BLaER1 treated with 17β-estradiol and CSF1 and Interleukin-3, amounts not matched to agents 10 nM and 100 nM (cell line): Measurements from ENCODE around the gene RALA.
"Not testable (repeated sequence)": the region's sequence is repeated elsewhere in the genome, so short reads cannot be mapped to it uniquely, and the experiment has no call there.

Source experiments
- H3K27ac ChIP-seq, 11 experiments: shearing (Covaris generic); formaldehyde crosslinking; 2 replicates each; pipeline ENCODE4 v1.8.1; 2022
- H3K27me3 ChIP-seq, 11 experiments: shearing (Covaris generic); formaldehyde crosslinking; 2 replicates each; pipeline ENCODE4 v1.8.1; 2022
- H3K36me3 ChIP-seq, 11 experiments: shearing (Covaris generic); formaldehyde crosslinking; 2 replicates each; pipeline ENCODE4 v1.8.1; 2022
- H3K4me1 ChIP-seq, 10 experiments: shearing (Covaris generic); formaldehyde crosslinking; 2 replicates each; pipeline ENCODE4 v1.8.1; 2022
- H3K4me2 ChIP-seq, 11 experiments: shearing (Covaris generic); formaldehyde crosslinking; 2 replicates each; pipeline ENCODE4 v1.8.1; 2022
- H3K4me3 ChIP-seq, 10 experiments: shearing (Covaris generic); formaldehyde crosslinking; 2 replicates each; pipeline ENCODE4 v1.8.1; 2022
- H3K9ac ChIP-seq, 11 experiments: shearing (Covaris generic); formaldehyde crosslinking; 2 replicates each; pipeline ENCODE4 v1.8.1; 2022
- H3K9me3 ChIP-seq, 11 experiments: shearing (Covaris generic); formaldehyde crosslinking; replicated peaks in 1 of 11; 2 replicates each; pipeline ENCODE4 v1.8.1; 2022
- H4K20me1 ChIP-seq, 11 experiments: shearing (Covaris generic); formaldehyde crosslinking; 2 replicates each; pipeline ENCODE4 v1.8.1; 2022
- Cebpa-rat ChIP-seq, 11 experiments: shearing (Covaris generic); IDR thresholded peaks; 2 replicates each; pipeline ENCODE4 v1.8.1; 2022

Gene RALA

DNA sequence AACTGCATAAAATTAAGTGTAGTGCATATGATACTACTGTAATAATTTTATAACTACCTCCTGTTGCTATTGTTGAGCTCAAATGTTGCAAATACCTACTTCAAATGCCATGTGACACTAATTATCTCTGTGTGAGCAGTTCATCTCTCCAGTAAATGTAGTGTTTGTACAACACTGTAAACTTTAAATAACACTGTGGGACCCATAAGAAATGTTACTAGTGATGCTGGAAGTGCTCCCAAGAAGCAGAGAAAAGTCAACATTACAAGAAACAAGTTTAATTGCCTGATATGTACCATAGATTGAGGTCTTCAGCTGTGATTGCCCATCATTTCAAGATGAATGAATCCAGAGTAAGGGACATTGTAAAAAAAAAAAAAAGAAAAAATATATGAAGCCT is 39.9 kb downstream of the RALA start:
- TF ChIP-seq Cebpa-rat (IDR thresholded peaks at IDR 0.05) = no peak
- peaks cover 34 to 94% (median 60%) of the 10 kb centered on the region in 11 experiments for H3K36me3 ChIP-seq

DNA sequence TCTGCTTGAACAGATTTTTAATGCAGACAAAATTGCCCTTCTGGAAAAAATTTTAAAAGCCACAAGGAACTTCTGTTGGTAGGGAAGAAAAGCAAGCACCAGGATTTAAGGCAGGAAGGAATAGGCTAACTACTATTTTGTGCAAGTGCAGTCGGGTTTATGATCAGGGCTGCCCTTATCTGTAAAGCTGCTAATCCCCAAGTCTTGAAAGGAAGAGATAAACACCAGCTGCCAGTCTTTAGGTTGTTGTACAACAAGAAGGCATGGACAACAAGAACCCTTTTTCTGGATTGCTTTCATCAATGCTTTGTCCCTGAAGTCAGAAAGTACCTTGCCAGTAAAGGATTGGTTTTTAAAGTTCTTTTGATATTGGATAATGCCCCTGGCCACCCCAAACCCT is 40.7 kb downstream of the RALA start:
- Histone ChIP-seq H3K4me3 (no peak overlapping the region), H3K4me1 (peaks cover 0 to 10% (median 7%) of the 10 kb centered on the region in 10 experiments; a peak in 8 of 20 replicates), H3K9me3 (peaks cover 44 to 59% (median 53%) of the 10 kb centered on the region in 11 experiments), H3K36me3 (peaks cover 34 to 94% (median 56%) of the 10 kb centered on the region in 11 experiments), H4K20me1 (peaks cover 0 to 95% (median 0%) of the 10 kb centered on the region in 11 experiments; a peak in 5 of 22 replicates), H3K9ac (no peak overlapping the region), H3K4me2 (no peak overlapping the region), H3K27me3 (no peaks in the 10 kb centered on the region), H3K27ac (no peak overlapping the region)
- no peak for TF ChIP-seq Cebpa-rat (IDR thresholded peaks at IDR 0.05)

More for the DNA sequence above, 39.9 kb downstream of the RALA start:
- Histone ChIP-seq H3K27ac (no peak overlapping the region), H3K27me3 (no peaks in the 10 kb centered on the region), H4K20me1 (peaks cover 0 to 95% (median 0%) of the 10 kb centered on the region in 11 experiments; a peak in 7 of 22 replicates), H3K9ac (no peak overlapping the region), H3K9me3 (peaks cover 46 to 64% (median 56%) of the 10 kb centered on the region in 11 experiments), H3K4me3 (no peak overlapping the region), H3K4me2 (no peak overlapping the region), H3K4me1 (peaks cover 0 to 10% (median 7%) of the 10 kb centered on the region in 10 experiments; a peak in 8 of 20 replicates)

DNA sequence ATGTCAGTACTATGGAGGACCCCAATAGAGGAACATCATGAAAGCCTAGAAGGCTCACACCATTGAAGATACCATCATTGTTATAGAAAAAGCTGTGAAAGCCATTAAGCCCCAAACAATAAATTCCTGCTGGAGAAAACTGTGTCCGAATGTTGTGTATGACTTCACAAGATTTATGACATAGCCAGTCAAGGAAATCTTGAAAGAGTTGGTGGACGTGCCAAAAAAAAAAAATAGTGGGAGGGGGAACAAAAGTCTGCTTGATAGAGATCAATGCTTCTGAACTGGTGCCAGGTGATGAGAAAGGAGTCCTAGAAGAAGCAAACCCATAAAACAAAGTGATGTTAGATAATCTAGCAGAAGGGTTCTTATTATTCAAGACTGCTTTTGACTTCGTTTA is 41.2 kb downstream of the RALA start:
- no peak overlapping the region for H3K9ac ChIP-seq
- peaks cover 0 to 95% (median 0%) of the 10 kb centered on the region in 11 experiments; a peak in 5 of 22 replicates for H4K20me1 ChIP-seq
- peaks cover 0 to 10% (median 7%) of the 10 kb centered on the region in 10 experiments; a peak in 8 of 20 replicates for H3K4me1 ChIP-seq
- no peak overlapping the region for H3K4me3 ChIP-seq
- no peak overlapping the region for H3K4me2 ChIP-seq
- no peak overlapping the region for H3K27ac ChIP-seq
- H3K36me3 ChIP-seq = peaks cover 34 to 90% (median 55%) of the 10 kb centered on the region in 11 experiments
- H3K27me3 ChIP-seq = no peaks in the 10 kb centered on the region
- peaks cover 41 to 54% (median 49%) of the 10 kb centered on the region in 11 experiments for H3K9me3 ChIP-seq
- TF ChIP-seq Cebpa-rat (IDR thresholded peaks at IDR 0.05) = no peak

DNA sequence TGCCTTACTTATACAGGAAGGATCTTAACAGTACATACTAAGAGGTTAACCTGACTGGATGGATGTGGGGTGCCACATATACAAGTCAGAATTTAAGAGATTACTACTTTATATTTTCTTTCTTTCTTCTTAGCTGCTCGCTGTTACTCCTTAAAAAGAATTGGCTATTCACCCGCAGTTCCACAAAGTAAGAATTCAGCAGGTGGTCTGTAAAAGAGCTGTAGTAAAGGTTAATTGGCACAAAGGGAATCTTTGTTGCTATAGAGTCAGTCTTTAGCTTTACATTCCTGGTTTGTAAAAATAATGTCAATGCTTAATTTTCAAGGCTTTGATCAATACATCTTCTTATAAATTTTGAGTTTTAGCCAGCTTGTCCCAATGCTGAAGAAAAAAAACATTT is 43.2 kb downstream of the RALA start:
- H4K20me1 ChIP-seq = peaks cover 0 to 100% (median 0%) of the 10 kb centered on the region in 11 experiments; a peak in 7 of 22 replicates
- H3K36me3 ChIP-seq = peaks cover 17 to 70% (median 38%) of the 10 kb centered on the region in 11 experiments
- no peak overlapping the region for H3K4me3 ChIP-seq
- H3K4me2 ChIP-seq = no peak overlapping the region
- TF ChIP-seq Cebpa-rat (IDR thresholded peaks at IDR 0.05) = no peak
- H3K9ac ChIP-seq = no peak overlapping the region
- peaks cover 22 to 34% (median 29%) of the 10 kb centered on the region in 11 experiments for H3K9me3 ChIP-seq
- H3K27me3 ChIP-seq = no peaks in the 10 kb centered on the region
- peaks cover 0 to 10% (median 7%) of the 10 kb centered on the region in 10 experiments; a peak in 9 of 20 replicates for H3K4me1 ChIP-seq
- no peak overlapping the region for H3K27ac ChIP-seq

DNA sequence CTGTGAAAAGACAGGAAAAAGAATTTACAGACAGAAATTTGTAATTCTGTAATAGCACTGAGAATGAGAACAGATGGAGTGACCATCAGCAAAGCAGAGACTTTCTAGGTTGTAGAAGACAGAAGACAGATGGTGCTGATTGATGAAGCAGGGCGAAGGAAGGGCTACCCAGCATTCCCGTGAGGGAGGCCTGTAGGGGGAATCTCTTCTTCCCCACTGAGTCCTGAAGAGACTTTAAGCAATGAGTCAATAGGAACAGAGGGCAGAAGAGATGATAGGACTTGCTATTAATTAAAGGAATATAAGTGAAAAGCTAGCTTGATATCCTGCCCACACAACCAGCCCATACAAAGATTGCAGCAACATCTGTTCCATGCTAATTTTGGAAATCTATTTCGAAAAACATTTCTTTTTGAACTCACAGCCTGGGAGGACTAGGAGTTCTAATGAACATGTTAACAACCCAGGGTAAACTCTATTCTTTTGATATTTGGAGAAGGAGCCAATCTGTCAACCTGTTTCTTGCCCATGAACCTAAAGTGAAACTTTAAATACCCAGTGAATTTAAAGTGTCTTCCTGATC is 44.1 kb downstream of the RALA start:
- no peak overlapping the region for H3K4me3 ChIP-seq
- H4K20me1 ChIP-seq = peaks cover 0 to 100% (median 0%) of the 10 kb centered on the region in 11 experiments; a peak in 7 of 22 replicates
- no peak overlapping the region for H3K9ac ChIP-seq
- 0 out of 22 replicates have a peak overlapping the region, but pooled peaks of 1 of the 11 experiments have one; percentile 31 for H3K27ac ChIP-seq
- peak overlapping the region in 9 of 11 experiments; percentile 2 to 42 (median 27); a peak in 12 of 22 replicates for H3K4me2 ChIP-seq
- no peaks in the 10 kb centered on the region for H3K27me3 ChIP-seq
- H3K36me3 ChIP-seq = peaks cover 9 to 61% (median 29%) of the 10 kb centered on the region in 11 experiments
- H3K4me1 ChIP-seq = peaks cover 5 to 18% (median 11%) of the 10 kb centered on the region in 10 experiments; a peak in 13 of 20 replicates
- peaks cover 13 to 26% (median 21%) of the 10 kb centered on the region in 11 experiments for H3K9me3 ChIP-seq
- TF ChIP-seq Cebpa-rat (IDR thresholded peaks at IDR 0.05) = no peak

DNA sequence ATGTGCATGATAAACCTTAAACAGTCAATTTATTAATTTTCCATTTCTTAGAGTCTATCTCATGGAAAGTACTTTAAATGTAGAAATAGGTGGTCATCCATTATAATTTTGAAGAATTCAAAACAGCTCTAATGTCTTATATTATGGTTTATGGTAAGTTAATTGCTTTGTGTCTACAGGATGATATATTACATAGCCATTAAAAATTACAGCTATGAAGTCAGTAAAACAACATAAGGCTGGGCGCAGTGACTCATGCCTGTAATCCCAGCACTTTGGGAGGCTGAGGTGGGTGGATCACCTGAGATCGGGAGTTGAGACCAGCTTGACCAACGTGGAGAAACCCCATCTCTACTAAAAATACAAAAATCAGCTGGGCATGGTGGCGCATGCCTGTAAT is 44.9 kb downstream of the RALA start:
- H3K36me3 ChIP-seq = peaks cover under 1 to 53% (median 21%) of the 10 kb centered on the region in 11 experiments; a peak in 19 of 22 replicates
- peaks cover 0 to 100% (median 0%) of the 10 kb centered on the region in 11 experiments; a peak in 7 of 22 replicates for H4K20me1 ChIP-seq
- peaks cover 5 to 22% (median 11%) of the 10 kb centered on the region in 10 experiments; a peak in 13 of 20 replicates for H3K4me1 ChIP-seq
- not testable (repeated sequence) for H3K4me2 ChIP-seq, H3K4me3 ChIP-seq, H3K9ac ChIP-seq, H3K27ac ChIP-seq, H3K27me3 ChIP-seq
- H3K9me3 ChIP-seq = peaks cover 4 to 17% (median 12%) of the 10 kb centered on the region in 11 experiments; a peak in 21 of 22 replicates

DNA sequence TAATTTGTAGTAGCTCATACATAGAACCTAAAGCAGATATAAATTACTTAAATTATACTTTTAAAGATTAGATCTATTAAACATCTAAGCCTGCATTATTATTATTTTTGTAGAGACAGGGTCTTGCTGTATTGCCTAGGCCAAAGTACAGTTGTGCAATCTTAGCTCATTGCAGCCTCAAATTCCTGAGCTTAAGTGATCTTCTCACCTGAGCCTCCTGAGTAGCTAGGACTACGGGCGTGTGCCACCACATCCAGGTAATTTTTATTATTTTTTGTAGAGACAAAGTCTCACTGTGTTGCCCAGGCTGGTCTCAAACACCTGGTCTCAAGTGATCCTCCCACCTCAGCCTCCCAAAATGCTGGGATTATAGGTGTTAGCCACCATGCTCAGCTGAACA is 46.7 kb downstream of the RALA start:
- Histone ChIP-seq H3K9ac (no peak overlapping the region), H3K27me3 (no peaks in the 10 kb centered on the region), H4K20me1 (peaks cover 0 to 100% (median 0%) of the 10 kb centered on the region in 11 experiments; a peak in 7 of 22 replicates), H3K4me1 (peaks cover 5 to 22% (median 11%) of the 10 kb centered on the region in 10 experiments; a peak in 13 of 20 replicates), H3K9me3 (peaks cover 0 to 4% (median 3%) of the 10 kb centered on the region in 11 experiments; a peak in 12 of 22 replicates), H3K4me2 (no peak overlapping the region), H3K27ac (no peak overlapping the region), H3K4me3 (no peak overlapping the region), H3K36me3 (peaks cover under 1 to 40% (median 11%) of the 10 kb centered on the region in 11 experiments; a peak in 15 of 22 replicates)
- TF ChIP-seq Cebpa-rat (IDR thresholded peaks at IDR 0.05) = 0 out of 22 replicates have a peak, but pooled peaks of 1 of the 11 experiments have one; percentile 31

DNA sequence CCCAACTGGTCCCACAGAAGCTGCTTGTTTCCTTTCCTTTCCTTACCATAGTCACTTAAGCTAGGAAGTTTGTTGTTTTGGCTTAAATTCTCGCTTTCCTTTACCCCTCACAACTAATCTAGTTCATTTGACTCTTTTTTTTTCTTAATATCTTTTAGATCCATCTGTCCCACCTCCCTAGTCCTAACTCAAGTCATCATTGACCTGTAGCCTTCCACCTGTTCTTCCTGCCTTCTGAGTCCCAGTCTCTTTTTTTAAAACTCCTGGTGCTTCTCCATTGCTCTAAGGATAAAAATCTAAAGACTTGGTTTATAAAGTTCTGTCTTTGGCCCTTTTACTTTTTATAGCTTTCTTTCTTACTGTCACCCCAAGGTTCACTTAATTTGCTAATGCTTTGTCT is 47.6 kb downstream of the RALA start:
- Histone ChIP-seq H3K36me3 (peaks cover 6 to 40% (median 15%) of the 10 kb centered on the region in 11 experiments; a peak in 19 of 22 replicates), H3K27ac (no peak overlapping the region), H3K9me3 (peaks cover 2 to 13% (median 11%) of the 10 kb centered on the region in 11 experiments; a peak in 18 of 22 replicates), H3K4me1 (peaks cover 5 to 22% (median 11%) of the 10 kb centered on the region in 10 experiments; a peak in 13 of 20 replicates), H4K20me1 (peaks cover 0 to 100% (median 0%) of the 10 kb centered on the region in 11 experiments; a peak in 7 of 22 replicates), H3K4me3 (no peak overlapping the region), H3K4me2 (no peak overlapping the region), H3K9ac (no peak overlapping the region), H3K27me3 (no peaks in the 10 kb centered on the region)
- no peak for TF ChIP-seq Cebpa-rat (IDR thresholded peaks at IDR 0.05)

DNA sequence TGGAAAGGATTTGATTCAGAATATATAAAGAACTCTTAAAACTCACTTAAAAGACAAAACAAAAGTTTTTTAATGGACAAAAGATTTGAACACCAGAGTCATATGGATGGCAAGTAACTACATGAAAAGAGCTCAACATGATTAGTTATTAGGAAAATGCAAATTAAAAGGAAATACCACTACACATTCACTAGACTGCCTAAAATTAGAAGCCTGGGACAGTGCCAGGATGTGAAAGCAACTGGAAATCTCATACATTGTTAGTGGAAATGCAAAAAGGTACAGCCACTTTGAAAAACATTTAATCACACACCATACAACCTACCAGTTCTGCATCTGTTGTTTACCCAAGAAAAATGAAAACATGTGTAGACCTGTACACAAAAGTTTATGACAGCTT is 48.8 kb downstream of the RALA start:
- peaks cover 4 to 21% (median 9%) of the 10 kb centered on the region in 10 experiments; a peak in 13 of 20 replicates for H3K4me1 ChIP-seq
- TF ChIP-seq Cebpa-rat (IDR thresholded peaks at IDR 0.05) = no peak
- peaks cover 0 to 91% (median 0%) of the 10 kb centered on the region in 11 experiments; a peak in 7 of 22 replicates for H4K20me1 ChIP-seq

More for the DNA sequence above, 48.8 kb downstream of the RALA start:
- H3K4me3 ChIP-seq = no peak overlapping the region
- no peaks in the 10 kb centered on the region for H3K27me3 ChIP-seq
- peaks cover 14 to 25% (median 24%) of the 10 kb centered on the region in 11 experiments for H3K9me3 ChIP-seq
- H3K9ac ChIP-seq = no peak overlapping the region
- H3K27ac ChIP-seq = no peak overlapping the region
- peak overlapping the region in 3 of 11 experiments; percentile 3 to 24 (median 14); a peak in 4 of 22 replicates for H3K4me2 ChIP-seq
- H3K36me3 ChIP-seq = peaks cover 9 to 41% (median 26%) of the 10 kb centered on the region in 11 experiments
